ENCODE measurements around the gene ADRA1B.

DNA sequence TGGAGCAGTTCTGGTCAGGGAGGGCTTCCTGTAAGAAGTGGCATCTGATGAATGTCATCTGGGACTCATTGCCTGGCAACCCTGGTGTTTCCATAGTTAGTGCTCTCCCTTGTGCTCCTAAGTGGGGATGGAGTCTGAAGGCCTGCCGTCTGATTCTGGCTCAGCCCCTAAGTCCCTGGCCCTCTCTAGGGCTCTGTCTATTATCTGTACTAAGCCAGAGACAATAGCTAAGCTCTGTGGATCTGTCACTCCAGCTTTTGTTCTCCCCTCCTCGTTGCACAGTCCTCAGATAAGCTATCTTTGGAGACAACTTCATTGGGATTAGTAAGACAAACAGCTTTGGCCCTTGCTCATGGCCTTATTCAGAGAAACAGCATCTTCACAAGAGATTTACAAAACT, 62.1 kb downstream of the ADRA1B start:
- TF ChIP-seq, protein P1, sequence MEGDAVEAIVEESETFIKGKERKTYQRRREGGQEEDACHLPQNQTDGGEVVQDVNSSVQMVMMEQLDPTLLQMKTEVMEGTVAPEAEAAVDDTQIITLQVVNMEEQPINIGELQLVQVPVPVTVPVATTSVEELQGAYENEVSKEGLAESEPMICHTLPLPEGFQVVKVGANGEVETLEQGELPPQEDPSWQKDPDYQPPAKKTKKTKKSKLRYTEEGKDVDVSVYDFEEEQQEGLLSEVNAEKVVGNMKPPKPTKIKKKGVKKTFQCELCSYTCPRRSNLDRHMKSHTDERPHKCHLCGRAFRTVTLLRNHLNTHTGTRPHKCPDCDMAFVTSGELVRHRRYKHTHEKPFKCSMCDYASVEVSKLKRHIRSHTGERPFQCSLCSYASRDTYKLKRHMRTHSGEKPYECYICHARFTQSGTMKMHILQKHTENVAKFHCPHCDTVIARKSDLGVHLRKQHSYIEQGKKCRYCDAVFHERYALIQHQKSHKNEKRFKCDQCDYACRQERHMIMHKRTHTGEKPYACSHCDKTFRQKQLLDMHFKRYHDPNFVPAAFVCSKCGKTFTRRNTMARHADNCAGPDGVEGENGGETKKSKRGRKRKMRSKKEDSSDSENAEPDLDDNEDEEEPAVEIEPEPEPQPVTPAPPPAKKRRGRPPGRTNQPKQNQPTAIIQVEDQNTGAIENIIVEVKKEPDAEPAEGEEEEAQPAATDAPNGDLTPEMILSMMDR (IDR thresholded peaks at IDR 0.05; ENCODE audit: insufficient read depth, low read length), result no peak
- TF ChIP-seq, protein P2, sequence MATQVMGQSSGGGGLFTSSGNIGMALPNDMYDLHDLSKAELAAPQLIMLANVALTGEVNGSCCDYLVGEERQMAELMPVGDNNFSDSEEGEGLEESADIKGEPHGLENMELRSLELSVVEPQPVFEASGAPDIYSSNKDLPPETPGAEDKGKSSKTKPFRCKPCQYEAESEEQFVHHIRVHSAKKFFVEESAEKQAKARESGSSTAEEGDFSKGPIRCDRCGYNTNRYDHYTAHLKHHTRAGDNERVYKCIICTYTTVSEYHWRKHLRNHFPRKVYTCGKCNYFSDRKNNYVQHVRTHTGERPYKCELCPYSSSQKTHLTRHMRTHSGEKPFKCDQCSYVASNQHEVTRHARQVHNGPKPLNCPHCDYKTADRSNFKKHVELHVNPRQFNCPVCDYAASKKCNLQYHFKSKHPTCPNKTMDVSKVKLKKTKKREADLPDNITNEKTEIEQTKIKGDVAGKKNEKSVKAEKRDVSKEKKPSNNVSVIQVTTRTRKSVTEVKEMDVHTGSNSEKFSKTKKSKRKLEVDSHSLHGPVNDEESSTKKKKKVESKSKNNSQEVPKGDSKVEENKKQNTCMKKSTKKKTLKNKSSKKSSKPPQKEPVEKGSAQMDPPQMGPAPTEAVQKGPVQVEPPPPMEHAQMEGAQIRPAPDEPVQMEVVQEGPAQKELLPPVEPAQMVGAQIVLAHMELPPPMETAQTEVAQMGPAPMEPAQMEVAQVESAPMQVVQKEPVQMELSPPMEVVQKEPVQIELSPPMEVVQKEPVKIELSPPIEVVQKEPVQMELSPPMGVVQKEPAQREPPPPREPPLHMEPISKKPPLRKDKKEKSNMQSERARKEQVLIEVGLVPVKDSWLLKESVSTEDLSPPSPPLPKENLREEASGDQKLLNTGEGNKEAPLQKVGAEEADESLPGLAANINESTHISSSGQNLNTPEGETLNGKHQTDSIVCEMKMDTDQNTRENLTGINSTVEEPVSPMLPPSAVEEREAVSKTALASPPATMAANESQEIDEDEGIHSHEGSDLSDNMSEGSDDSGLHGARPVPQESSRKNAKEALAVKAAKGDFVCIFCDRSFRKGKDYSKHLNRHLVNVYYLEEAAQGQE (IDR thresholded peaks at IDR 0.05; ENCODE audit: insufficient replicate concordance, low read depth), result no peak
- TF ChIP-seq GABPA (IDR thresholded peaks at IDR 0.05; ENCODE audit: low read depth), result no peak
- no peak for TF ChIP-seq POLR2AphosphoS5 (IDR thresholded peaks at IDR 0.05; ENCODE audit: low read depth)

All from HL-60 (cell line).